Endodermal cell (in vitro differentiated cells): ENCODE data around the gene SGTB. TPM values are rescaled to one million over a fixed set of nuclear protein-coding genes. Genes with fewer than 3 reads are reported as not detected.

Source experiments
- DNase-seq: peaks from one replicate; pipeline ENCODE4 v3.0.0-alpha.2; 2017
- H3K27ac ChIP-seq: 2 replicates; pipeline ENCODE4 v1.5.1; 2013; ENCODE audit warnings: mild to moderate bottlenecking, low read depth, low read length, moderate library complexity
- H3K27me3 ChIP-seq: 2 replicates; pipeline ENCODE4 v1.6.1; 2013; ENCODE audit warnings: mild to moderate bottlenecking, low read length, moderate library complexity; ENCODE audit not compliant: insufficient read depth, control insufficient read depth, poor library complexity, severe bottlenecking
- H3K36me3 ChIP-seq: 2 replicates; pipeline ENCODE4 v1.7.0; 2013; ENCODE audit warnings: mild to moderate bottlenecking, low read length, moderate library complexity; ENCODE audit not compliant: control insufficient read depth, insufficient read depth
- H3K4me1 ChIP-seq: one replicate; pipeline ENCODE4 v1.7.0; 2013; ENCODE audit warnings: low read length; ENCODE audit not compliant: control insufficient read depth, insufficient read depth
- H3K4me3 ChIP-seq: 2 replicates; pipeline ENCODE4 v1.5.1; 2013; ENCODE audit warnings: mild to moderate bottlenecking, low read length, moderate library complexity
- H3K9ac ChIP-seq: 2 replicates; pipeline ENCODE4 v1.6.1; 2013; ENCODE audit warnings: mild to moderate bottlenecking, low read length, moderate library complexity; ENCODE audit not compliant: poor library complexity, severe bottlenecking; ENCODE audit errors: extremely low read depth
- H3K9me3 ChIP-seq: 2 replicates; pipeline ENCODE4 v1.6.1; 2013; ENCODE audit warnings: mild to moderate bottlenecking, low read length, moderate library complexity; ENCODE audit not compliant: control insufficient read depth
- H3K27ac Mint-ChIP-seq: 2 replicates; pipeline ENCODE4 v1.8.0; 2020; ENCODE audit warnings: mixed read lengths
- H3K27me3 Mint-ChIP-seq: 2 replicates; pipeline ENCODE4 v1.8.0; 2021; ENCODE audit warnings: mild to moderate bottlenecking, mixed read lengths; ENCODE audit not compliant: insufficient read depth
- H3K36me3 Mint-ChIP-seq: 2 replicates; pipeline ENCODE4 v1.8.0; 2020; ENCODE audit warnings: low read depth, mixed read lengths
- H3K4me1 Mint-ChIP-seq: 2 replicates; pipeline ENCODE4 v1.8.0; 2020; ENCODE audit warnings: mixed read lengths
- H3K4me3 Mint-ChIP-seq: 2 replicates; pipeline ENCODE4 v1.8.0; 2020; ENCODE audit warnings: mild to moderate bottlenecking, moderate library complexity, mixed read lengths
- H3K9me3 Mint-ChIP-seq: 2 replicates; pipeline ENCODE4 v1.8.0; 2020; ENCODE audit warnings: mild to moderate bottlenecking, mixed read lengths
- WGBS, 2 experiments: methylation state at CpG; one replicate each; pipeline versions ENCODE4 v1.1.5 to v1.1.7; 2013; ENCODE audit warnings: missing lambda C conversion rate in 2 of 2, mixed read lengths in 1 of 2; ENCODE audit not compliant: insufficient coverage in 1 of 2, insufficient read length in 1 of 2; 5-methylcytosine and 5-hydroxymethylcytosine counted together
- total RNA-seq, 2 donors: library from RNA; stranded (reverse); fragmentation: NEBNext Ultra II Directional in 1 of 2; extraction: Animal tissue kit (Norgen Biotek cat#: 25700) in 1 of 2; gene quantifications; 2 replicates in 1 of 2; 3 replicates in 1 of 2; pipeline ENCODE4 v1.2.1, GENCODE V29; 2021
- TF ChIP-seq, protein P1 (sequence below): fragments of 200-600 bp; sonication (generic); conservative IDR thresholded peaks from 2 replicates; pipeline ENCODE4 v1.5.0; 2021; ENCODE audit warnings: antibody characterized with exemption, mild to moderate bottlenecking

Gene SGTB
- total RNA-seq, 2 donors from 2014 or later, result 14.6 to 17.9 TPM

DNA sequence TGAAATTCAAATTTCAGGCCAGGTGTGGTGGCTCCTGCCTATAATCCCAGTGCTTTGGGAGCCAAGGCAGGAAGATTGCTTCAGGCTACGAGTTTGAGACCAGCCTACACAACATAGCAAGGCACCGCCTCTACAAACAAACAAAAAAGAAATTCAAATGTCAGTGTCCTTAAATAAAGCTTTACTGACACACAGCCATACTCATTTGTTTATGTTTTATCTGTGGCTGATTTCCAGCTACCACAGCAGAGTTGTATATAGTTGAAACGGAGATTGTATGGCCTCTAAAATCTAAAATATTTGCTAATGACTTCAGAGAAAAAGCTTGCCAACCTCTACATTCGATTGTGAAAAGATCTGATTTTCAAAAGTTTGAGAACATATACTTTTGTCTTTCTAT, 81.7 kb downstream of the SGTB start:
- Histone ChIP-seq H3K9me3 (no peaks in the 10 kb centered on the region), H3K36me3 (peaks cover 41% of the 10 kb centered on the region), H3K27me3 (no peaks in the 10 kb centered on the region), H3K4me3 (no peak overlapping the region), H3K27ac (no peak overlapping the region), H3K9ac (no peak overlapping the region), H3K4me1 (no peaks in the 10 kb centered on the region)
- Mint-ChIP-seq H3K4me3 (no peak overlapping the region), H3K36me3 (peaks cover 46% of the 10 kb centered on the region), H3K27me3 (no peaks in the 10 kb centered on the region), H3K9me3 (peaks cover 4% of the 10 kb centered on the region), H3K27ac (no peak overlapping the region), H3K4me1 (no peaks in the 10 kb centered on the region)
- TF ChIP-seq, protein P1, sequence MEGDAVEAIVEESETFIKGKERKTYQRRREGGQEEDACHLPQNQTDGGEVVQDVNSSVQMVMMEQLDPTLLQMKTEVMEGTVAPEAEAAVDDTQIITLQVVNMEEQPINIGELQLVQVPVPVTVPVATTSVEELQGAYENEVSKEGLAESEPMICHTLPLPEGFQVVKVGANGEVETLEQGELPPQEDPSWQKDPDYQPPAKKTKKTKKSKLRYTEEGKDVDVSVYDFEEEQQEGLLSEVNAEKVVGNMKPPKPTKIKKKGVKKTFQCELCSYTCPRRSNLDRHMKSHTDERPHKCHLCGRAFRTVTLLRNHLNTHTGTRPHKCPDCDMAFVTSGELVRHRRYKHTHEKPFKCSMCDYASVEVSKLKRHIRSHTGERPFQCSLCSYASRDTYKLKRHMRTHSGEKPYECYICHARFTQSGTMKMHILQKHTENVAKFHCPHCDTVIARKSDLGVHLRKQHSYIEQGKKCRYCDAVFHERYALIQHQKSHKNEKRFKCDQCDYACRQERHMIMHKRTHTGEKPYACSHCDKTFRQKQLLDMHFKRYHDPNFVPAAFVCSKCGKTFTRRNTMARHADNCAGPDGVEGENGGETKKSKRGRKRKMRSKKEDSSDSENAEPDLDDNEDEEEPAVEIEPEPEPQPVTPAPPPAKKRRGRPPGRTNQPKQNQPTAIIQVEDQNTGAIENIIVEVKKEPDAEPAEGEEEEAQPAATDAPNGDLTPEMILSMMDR, result no peak
- no peak for DNase-seq
- 95 to 100% methylated on average over 2 to 4 of the region's 4 CpGs for WGBS, 2 experiments

GRCh38 chr5:65630981-65631380, 90.9 kb downstream of the SGTB start:
- H3K36me3 ChIP-seq, result peaks cover 14% of the 10 kb centered on the region
- TF ChIP-seq, protein P1, result no peak
- H3K27ac ChIP-seq, result no peak overlapping the region
- no peaks in the 10 kb centered on the region for H3K27me3 ChIP-seq
- peaks cover 13% of the 10 kb centered on the region for H3K36me3 Mint-ChIP-seq
- H3K4me1 ChIP-seq, result peaks cover 4% of the 10 kb centered on the region
- H3K4me3 ChIP-seq, result no peak overlapping the region
- H3K27ac Mint-ChIP-seq, result no peak overlapping the region
- no peaks in the 10 kb centered on the region for H3K27me3 Mint-ChIP-seq
- no peak for DNase-seq
- no peaks in the 10 kb centered on the region for H3K9me3 ChIP-seq
- no peak overlapping the region for H3K4me3 Mint-ChIP-seq
- no peaks in the 10 kb centered on the region for H3K9me3 Mint-ChIP-seq
- no peak overlapping the region for H3K9ac ChIP-seq
- peaks cover 11% of the 10 kb centered on the region for H3K4me1 Mint-ChIP-seq

- H3K4me1 Mint-ChIP-seq, result peaks cover 17% of the 10 kb centered on the region
Observed at GRCh38 chr5:65625743-65626142, 96.2 kb downstream of the SGTB start.

More at GRCh38 chr5:65625743-65626142, 96.2 kb downstream of the SGTB start:
- Histone ChIP-seq H3K27ac (no peak overlapping the region), H3K4me1 (peaks cover 10% of the 10 kb centered on the region), H3K36me3 (peaks cover 7% of the 10 kb centered on the region), H3K9me3 (no peaks in the 10 kb centered on the region), H3K27me3 (no peaks in the 10 kb centered on the region), H3K4me3 (peak overlapping the region; percentile 96), H3K9ac (peak overlapping the region; percentile 87)
- 86 to 94% methylated on average over 4 to 6 of the region's 6 CpGs for WGBS, 2 experiments
- Mint-ChIP-seq H3K27me3 (no peaks in the 10 kb centered on the region), H3K36me3 (peaks cover 11% of the 10 kb centered on the region), H3K27ac (peak overlapping the region; percentile 82), H3K4me3 (peak overlapping the region; percentile 90), H3K9me3 (no peaks in the 10 kb centered on the region)
- no peak for DNase-seq
- TF ChIP-seq, protein P1, result no peak
